HG03439 (cell line): Measurements from ENCODE around the gene ZBTB17.
"Not testable (repeated sequence)": the region's sequence is repeated elsewhere in the genome, so short reads cannot be mapped to it uniquely, and the experiment has no call there.

ENCODE experiments used
- ATAC-seq: cut with Tn5 transposase; IDR thresholded peaks from one replicate; pipeline ENCODE4 v1.9.1; 2021; ENCODE audit warnings: mild to moderate bottlenecking, moderate library complexity; ENCODE audit not compliant: unreplicated experiment

The ZBTB17 gene

GRCh38 chr1:16011936-16012589 lies 36.2 kb upstream of the ZBTB17 start:
- no peak for ATAC-seq

DNA sequence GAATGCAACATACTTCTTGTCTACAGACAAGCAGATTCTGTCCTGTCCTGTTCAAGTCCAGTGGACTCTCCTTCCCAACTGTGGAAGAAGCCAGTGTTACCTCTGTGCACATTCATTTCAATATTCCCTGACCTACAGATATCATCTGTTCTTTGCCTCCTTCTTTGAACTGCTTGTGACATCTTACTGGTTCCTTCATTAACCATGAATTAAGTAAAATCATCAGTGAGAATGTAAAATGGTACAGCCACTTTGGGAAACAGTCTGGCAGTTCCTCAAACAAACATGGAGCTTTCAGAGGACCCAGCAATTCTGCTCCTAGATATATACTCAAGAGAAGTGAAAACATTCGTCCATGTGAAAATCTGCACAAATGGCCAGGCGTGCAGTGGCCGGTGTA lies 34.9 kb upstream of the ZBTB17 start:
- no peak for ATAC-seq

GRCh38 chr1:16009678-16010077 lies 33.8 kb upstream of the ZBTB17 start:
- no peak for ATAC-seq

GRCh38 chr1:16009030-16009460 lies 33.1 kb upstream of the ZBTB17 start:
- no peak for ATAC-seq

- ATAC-seq = no peak
These were observed 31.9 kb upstream of the ZBTB17 start for GRCh38 chr1:16007671-16008341.

GRCh38 chr1:16006552-16007485 lies 30.9 kb upstream of the ZBTB17 start:
- ATAC-seq = no peak

DNA sequence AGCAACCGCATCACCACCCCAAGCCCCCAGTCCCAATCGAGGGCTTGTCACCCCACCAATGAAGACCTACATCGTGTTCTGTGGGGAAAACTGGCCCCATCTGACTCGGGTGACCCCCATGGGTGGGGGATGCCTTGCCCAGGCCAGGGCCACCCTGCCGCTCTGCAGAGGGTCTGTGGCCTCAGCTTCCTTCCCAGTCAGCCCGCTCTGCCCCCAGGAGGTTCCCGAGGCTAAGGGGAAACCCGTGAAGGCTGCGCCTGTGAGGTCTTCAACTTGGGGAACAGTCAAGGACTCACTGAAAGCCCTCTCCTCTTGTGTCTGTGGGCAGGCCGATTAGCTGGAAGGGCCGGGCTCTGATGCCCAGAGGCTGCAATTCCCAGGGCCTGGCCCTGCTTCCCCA lies 30.1 kb upstream of the ZBTB17 start:
- no peak for ATAC-seq

DNA sequence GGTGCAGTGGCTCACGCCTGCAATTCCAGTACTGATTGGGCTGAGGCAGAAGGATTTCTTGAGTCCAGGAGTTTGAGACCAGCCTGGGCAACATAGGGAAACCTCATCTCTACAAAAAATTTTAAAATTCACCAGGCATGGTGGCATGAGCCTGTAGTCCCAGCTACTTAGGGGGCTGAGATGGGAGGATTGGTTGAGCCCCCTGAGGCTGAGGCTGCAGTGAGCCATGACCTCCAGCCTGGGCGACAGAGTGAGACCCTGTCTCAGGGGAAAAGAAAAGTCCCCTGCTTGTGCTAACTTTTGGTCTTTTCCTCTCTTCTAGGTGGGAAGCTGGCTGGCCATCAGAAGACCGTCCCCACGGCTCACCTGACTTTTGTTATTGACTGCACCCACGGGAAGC lies 29.7 kb upstream of the ZBTB17 start:
- no peak for ATAC-seq

DNA sequence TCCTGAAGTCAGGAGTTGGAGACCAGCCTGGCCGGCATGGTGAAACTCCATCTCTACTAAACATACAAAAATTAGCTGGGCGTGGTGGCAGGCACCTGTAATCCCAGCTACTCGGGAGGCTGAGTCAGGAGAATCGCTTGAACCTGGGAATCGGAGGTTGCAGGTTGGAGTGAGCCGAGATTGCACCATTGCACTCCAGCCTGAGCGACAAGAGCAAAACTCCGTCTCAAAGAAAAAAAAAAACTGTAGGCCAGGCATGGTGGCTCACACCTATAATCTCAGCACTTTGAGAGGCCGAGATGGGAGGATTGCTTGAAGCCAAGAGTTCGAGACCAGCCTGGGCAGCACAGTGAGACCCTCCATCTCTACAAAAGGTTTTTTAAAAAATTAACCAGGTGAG lies 25.4 kb upstream of the ZBTB17 start:
- ATAC-seq = not testable (repeated sequence)

DNA sequence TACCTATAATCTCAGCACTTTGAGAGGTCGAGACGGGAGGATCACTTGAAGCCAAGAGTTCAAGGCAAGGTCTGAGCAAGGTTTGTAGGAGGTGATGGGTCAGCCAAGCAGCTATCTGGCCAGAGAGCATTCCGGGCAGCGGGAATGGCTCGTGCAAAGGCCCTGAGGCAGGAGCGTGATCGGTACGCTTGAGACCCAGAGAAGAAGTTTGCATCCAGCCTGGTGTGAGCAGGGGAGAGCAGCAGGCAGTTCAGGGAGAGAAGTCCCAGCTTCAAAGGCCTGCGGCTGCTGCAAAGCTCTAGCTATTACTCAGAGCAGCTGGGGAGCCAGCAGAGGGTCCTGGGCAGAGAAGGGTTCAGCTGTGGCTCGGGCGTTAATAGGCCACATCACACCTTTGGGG lies 23.0 kb upstream of the ZBTB17 start:
- no peak for ATAC-seq

- no peak for ATAC-seq
These were observed 21.9 kb upstream of the ZBTB17 start for GRCh38 chr1:15997637-15998280.

DNA sequence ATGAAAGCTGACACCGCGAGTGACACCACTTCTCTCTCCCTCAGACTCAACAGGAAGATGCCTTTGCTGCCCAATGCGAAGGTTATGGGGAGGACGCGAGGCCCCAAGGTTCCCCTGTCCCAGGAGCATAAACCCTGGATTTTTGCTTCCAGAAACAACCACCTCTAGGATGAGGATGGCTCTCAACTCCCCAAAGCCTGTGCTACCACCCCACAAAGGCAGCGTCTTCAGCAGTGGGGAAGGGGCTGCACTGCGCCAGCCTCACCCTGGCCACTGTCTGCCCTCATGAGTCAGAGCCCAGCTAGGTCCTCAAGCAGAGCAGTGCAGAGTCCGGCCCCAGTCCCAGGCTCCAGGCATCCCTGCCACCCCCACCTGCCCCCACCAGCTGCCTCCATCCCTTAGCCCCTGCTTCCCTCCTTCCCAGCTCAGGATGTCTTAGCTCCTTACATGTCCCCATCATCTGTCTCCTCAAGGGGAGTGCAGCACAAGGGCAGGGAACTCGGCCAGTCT lies 21.2 kb upstream of the ZBTB17 start:
- ATAC-seq = no peak

DNA sequence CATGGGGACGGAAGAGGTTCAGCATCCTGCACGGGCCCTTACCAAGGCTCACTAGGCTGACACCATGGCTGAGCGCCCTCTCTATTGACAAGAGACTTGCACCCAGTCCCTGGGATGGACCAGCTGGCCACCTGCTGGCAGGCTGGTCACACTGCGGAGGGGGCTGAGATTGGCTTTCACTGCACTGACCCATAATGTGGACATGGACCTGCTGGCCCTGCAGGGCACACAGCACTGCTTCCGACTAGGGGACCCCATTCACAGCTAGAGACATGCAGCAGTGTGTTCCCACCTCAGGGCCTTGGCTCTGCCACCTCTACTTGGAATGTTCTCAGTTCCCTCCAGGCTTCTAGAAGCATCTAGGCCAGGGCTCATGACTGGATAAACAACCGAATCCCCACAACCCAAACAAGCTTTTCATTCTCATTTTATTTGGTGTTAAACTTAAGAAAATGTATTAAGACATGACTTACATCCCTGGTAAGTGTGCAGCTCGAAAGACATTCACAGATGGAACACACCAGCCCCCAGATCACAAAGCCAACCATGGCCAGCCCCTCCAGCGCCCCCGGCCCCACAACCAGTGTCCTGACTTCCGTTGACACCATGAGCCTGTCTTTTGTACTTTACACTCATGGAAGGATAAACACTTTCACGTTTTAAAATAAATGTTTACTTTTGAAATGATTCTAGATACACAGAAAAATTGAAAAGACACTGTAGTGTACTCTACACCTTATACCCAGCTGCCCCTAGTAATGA lies 18.9 kb upstream of the ZBTB17 start:
- ATAC-seq = no peak

DNA sequence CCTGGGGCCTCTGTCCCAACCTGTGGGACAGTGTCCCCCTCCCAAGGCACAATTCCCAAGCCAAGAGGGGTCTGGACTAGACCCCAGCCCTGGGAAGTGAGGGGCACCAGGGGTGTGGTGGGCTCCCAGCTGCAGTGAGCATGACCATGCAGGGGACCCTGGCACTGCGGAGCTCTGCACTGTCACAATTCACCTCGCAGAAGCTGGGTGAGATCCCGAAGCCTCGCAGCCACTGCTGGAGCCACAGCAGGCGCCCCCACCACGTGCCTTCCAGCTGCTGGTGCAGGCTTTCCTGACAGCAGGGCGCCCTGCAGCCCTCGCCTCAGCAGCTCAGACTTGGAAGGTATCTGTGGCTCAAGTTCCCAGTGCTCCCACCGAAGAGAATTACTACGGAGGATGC lies 18.2 kb upstream of the ZBTB17 start:
- ATAC-seq = no peak

DNA sequence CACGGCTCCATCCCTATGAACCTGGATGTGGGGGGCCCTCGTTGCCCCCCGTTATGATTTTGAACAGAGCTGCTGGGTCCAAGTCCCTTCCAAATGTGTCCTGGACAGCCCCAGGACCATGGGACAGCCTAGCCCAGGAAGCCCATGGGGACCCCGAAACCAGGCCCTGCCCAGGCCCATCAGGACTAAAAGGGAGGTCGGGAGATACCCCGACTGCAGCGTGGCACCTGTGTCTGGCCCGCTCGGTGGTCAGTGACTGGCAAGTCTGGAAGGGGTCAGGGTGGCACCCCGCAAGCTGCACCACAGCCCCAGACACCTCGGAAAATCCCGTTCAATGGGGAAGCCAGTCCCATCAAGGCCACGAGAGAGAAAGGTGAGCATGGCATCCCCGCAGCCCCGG lies 17.8 kb upstream of the ZBTB17 start:
- ATAC-seq = no peak

- no peak for ATAC-seq
These were observed 16.9 kb upstream of the ZBTB17 start for GRCh38 chr1:15992582-15993500.

GRCh38 chr1:15992187-15992553 lies 16.3 kb upstream of the ZBTB17 start:
- ATAC-seq = no peak

DNA sequence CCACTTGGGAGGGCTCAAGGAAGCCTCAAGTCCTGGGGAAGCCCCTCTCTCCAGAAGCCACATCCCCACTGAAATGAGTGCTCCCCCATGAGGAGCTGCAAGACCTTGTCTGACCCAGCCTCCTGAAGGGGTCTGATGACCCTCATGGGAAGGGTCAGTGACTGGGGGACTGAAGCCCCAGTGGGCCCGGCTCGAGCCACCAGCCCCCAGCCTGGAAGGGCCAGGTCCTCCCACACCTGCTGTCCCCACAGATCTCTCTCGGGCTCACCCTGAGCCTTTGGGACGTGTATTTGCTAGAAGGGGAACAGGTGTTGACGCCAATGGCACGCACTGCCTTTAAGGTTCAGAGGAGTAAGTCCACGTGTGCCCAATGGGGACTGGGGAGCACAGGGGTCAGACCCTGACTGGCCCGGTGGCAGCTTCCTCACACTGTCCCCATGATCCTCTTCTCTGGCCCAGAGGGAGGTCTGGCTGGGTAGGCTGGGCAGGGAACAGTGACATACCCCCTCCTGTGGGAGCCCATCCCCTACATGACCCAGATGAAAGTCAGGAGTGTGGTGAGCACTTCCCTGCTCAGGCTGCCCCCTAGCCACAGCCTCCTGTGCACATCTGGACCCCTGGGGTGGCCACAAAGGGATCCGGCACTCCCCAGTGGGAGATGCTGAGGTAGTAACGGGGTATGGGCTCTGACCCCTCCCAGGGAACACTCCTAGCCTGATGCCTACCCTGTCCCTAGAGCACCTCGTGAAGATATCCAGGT lies 15.7 kb upstream of the ZBTB17 start:
- no peak for ATAC-seq

GRCh38 chr1:15989776-15990175 lies 13.9 kb upstream of the ZBTB17 start:
- ATAC-seq = no peak
